HG02623 (cell line): ENCODE data around the gene SHC3.

Experiments
- ATAC-seq: cut with Tn5 transposase; IDR thresholded peaks from one replicate; pipeline ENCODE4 v1.9.1; 2021; ENCODE audit warnings: moderate library complexity; ENCODE audit not compliant: unreplicated experiment

Gene SHC3

GRCh38 chr9:88991066-88992034, 187.3 kb downstream of the SHC3 start, which contains the start of gene S1PR3:
Gene S1PR3, plus strand, starts transcription at chr9:88991468. Its CDS starts 9,733 bp downstream, at chr9:89001201.
- ATAC-seq, result no peak

GRCh38 chr9:88990729-88991065, 187.9 kb downstream of the SHC3 start:
- ATAC-seq, result no peak

GRCh38 chr9:88990041-88990728, 188.4 kb downstream of the SHC3 start:
- no peak for ATAC-seq

GRCh38 chr9:88988796-88989641, 189.6 kb downstream of the SHC3 start:
- no peak for ATAC-seq

GRCh38 chr9:88987661-88988060, 191.0 kb downstream of the SHC3 start:
- no peak for ATAC-seq

- ATAC-seq, result no peak
Measured at GRCh38 chr9:88986776-88987175, 191.8 kb downstream of the SHC3 start.

- no peak for ATAC-seq
Measured at GRCh38 chr9:88985616-88986015, 193.0 kb downstream of the SHC3 start.

- ATAC-seq, result no peak
Measured at GRCh38 chr9:88984543-88984883, 194.1 kb downstream of the SHC3 start.

- no peak for ATAC-seq
Measured at GRCh38 chr9:88983865-88984542, 194.6 kb downstream of the SHC3 start.

- ATAC-seq, result no peak
Measured at GRCh38 chr9:88980740-88981203, 197.8 kb downstream of the SHC3 start.

- no peak for ATAC-seq
Measured at GRCh38 chr9:88979791-88980190, 198.8 kb downstream of the SHC3 start.

GRCh38 chr9:88979021-88979420, 199.6 kb downstream of the SHC3 start:
- no peak for ATAC-seq

- no peak for ATAC-seq
Measured at GRCh38 chr9:88978034-88978433, 200.6 kb downstream of the SHC3 start.

- no peak for ATAC-seq
Measured at GRCh38 chr9:88976890-88977257, 201.7 kb downstream of the SHC3 start.

- ATAC-seq, result no peak
Measured at GRCh38 chr9:88975966-88976889, 202.4 kb downstream of the SHC3 start.

GRCh38 chr9:88974641-88975040, 204.0 kb downstream of the SHC3 start:
- no peak for ATAC-seq

GRCh38 chr9:88973281-88974045, 205.2 kb downstream of the SHC3 start:
- no peak for ATAC-seq

- ATAC-seq, result no peak
Measured at GRCh38 chr9:88972401-88972800, 206.2 kb downstream of the SHC3 start.
